Upper lobe of left lung (tissue), 6 donors: ENCODE measurements around the gene SRSF10. TPM values are rescaled to one million over a fixed set of nuclear protein-coding genes. Genes with fewer than 3 reads are reported as not detected.

Experiments
- ATAC-seq, 2 donors: fragments of 200-7000 bp; cut with Tn5 transposase; one replicate each; pipeline ENCODE4 v1.9.1; 2022; ENCODE audit warnings: mild to moderate bottlenecking in 2 of 2, moderate library complexity in 2 of 2; ENCODE audit not compliant: low FRiP score in 2 of 2
- DNase-seq, 2 donors: peaks; one replicate each; pipeline ENCODE4 v3.0.0-alpha.2; 2019 to 2020
- H3K27ac ChIP-seq, 4 donors: fragments of 200-600 bp; sonication (generic); one replicate each; pipeline ENCODE4 v1.5.1; 2016 to 2019
- H3K27me3 ChIP-seq, 4 donors: fragments of 200-600 bp; sonication (generic); one replicate each; pipeline ENCODE4 v1.5.1; 2017 to 2019
- H3K36me3 ChIP-seq, 4 donors: fragments of 200-600 bp; sonication (generic); one replicate each; pipeline ENCODE4 v1.5.1; 2016 to 2019
- H3K4me1 ChIP-seq, 4 donors: fragments of 200-600 bp; sonication (generic); one replicate each; pipeline ENCODE4 v1.5.1; 2018 to 2019
- H3K4me3 ChIP-seq, 4 donors: fragments of 200-600 bp; sonication (generic); one replicate each; pipeline ENCODE4 v1.5.1; 2017 to 2019; ENCODE audit warnings: mild to moderate bottlenecking in 2 of 4, moderate library complexity in 1 of 4
- H3K9me3 ChIP-seq, 4 donors: fragments of 200-600 bp; sonication (generic); one replicate each; pipeline ENCODE4 v1.5.1; 2018 to 2019
- EP300 ChIP-seq, 4 donors: sonication (generic); formaldehyde crosslinking; IDR thresholded peaks; one replicate each; pipeline ENCODE4 v1.5.1; 2017; ENCODE audit warnings: antibody characterized with exemption in 4 of 4, control low read depth in 2 of 4
- POLR2A ChIP-seq, 4 donors: fragments of 450-650 bp; IDR thresholded peaks; one replicate each; pipeline ENCODE4 v1.5.1; 2016 to 2017; ENCODE audit warnings: antibody characterized with exemption in 4 of 4, mild to moderate bottlenecking in 2 of 4
- POLR2AphosphoS5 ChIP-seq, 2 donors: sonication (generic); formaldehyde crosslinking; IDR thresholded peaks; one replicate each; pipeline ENCODE4 v1.5.1; 2017; ENCODE audit warnings: antibody characterized with exemption in 2 of 2
- WGBS, 2 donors: methylation state at CpG; one replicate each; pipeline ENCODE4 v1.1.5; 2017 to 2018; 5-methylcytosine and 5-hydroxymethylcytosine counted together
- total RNA-seq, 6 donors: library from RNA; depleted of rRNA in 4 of 6; stranded (reverse); fragments of >200 nt in 4 of 6; gene quantifications; one replicate each; pipeline versions ENCODE4 v1.1.0 to v1.2.1, GENCODE V29; 2016 to 2021
- TF ChIP-seq, protein P1 (sequence below), 6 experiments: fragments of 450-650 bp in 4 of 6; fragments of 200-600 bp in 2 of 6; sonication (generic) in 2 of 6; IDR thresholded peaks; one replicate each; pipeline ENCODE4 v1.5.1; 2016 to 2019; ENCODE audit warnings: antibody characterized with exemption in 6 of 6
- donor health status: DM: no; HTN: no; CAD: no; lungs with moderate emphysema.
- donor health status: DM: no; HTN: yes; CAD: no; lungs with severe emphysema.

The SRSF10 gene
- total RNA-seq, 6 donors from 2014 or later = 66.3 to 187 (median 88.7) TPM

- peaks cover 0 to 3% (median 0%) of the 10 kb centered on the region in 4 donors for H3K4me1 ChIP-seq
- no peak overlapping the region for H3K4me3 ChIP-seq
- DNase-seq (no peak), ATAC-seq (no peak)
- H3K27ac ChIP-seq = no peak overlapping the region
- H3K27me3 ChIP-seq = no peaks in the 10 kb centered on the region
- H3K36me3 ChIP-seq = no peaks in the 10 kb centered on the region
- 89 to 94% methylated on average over 5 of the region's 5 CpGs for WGBS, 2 donors
- H3K9me3 ChIP-seq = no peaks in the 10 kb centered on the region
- TF ChIP-seq POLR2AphosphoS5 (IDR thresholded peaks at IDR 0.05) (no peak), POLR2A (IDR thresholded peaks at IDR 0.05) (no peak), EP300 (IDR thresholded peaks at IDR 0.05) (no peak)
- TF ChIP-seq, protein P1, sequence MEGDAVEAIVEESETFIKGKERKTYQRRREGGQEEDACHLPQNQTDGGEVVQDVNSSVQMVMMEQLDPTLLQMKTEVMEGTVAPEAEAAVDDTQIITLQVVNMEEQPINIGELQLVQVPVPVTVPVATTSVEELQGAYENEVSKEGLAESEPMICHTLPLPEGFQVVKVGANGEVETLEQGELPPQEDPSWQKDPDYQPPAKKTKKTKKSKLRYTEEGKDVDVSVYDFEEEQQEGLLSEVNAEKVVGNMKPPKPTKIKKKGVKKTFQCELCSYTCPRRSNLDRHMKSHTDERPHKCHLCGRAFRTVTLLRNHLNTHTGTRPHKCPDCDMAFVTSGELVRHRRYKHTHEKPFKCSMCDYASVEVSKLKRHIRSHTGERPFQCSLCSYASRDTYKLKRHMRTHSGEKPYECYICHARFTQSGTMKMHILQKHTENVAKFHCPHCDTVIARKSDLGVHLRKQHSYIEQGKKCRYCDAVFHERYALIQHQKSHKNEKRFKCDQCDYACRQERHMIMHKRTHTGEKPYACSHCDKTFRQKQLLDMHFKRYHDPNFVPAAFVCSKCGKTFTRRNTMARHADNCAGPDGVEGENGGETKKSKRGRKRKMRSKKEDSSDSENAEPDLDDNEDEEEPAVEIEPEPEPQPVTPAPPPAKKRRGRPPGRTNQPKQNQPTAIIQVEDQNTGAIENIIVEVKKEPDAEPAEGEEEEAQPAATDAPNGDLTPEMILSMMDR (IDR thresholded peaks at IDR 0.05) = no peak
These were observed 24.0 kb upstream of the SRSF10 start for GRCh38 chr1:24004132-24004531.

GRCh38 chr1:24003331-24003972, 23.3 kb upstream of the SRSF10 start:
- H3K4me3 ChIP-seq = no peak overlapping the region
- ATAC-seq = no peak
- no peak overlapping the region for H3K27ac ChIP-seq

GRCh38 chr1:24002695-24003094, 22.6 kb upstream of the SRSF10 start:
- H3K4me3 ChIP-seq = no peak overlapping the region
- WGBS, 2 donors = 79 to 85% methylated on average over 2 of the region's 2 CpGs
- no peaks in the 10 kb centered on the region for H3K9me3 ChIP-seq
- no peak for ATAC-seq
- no peak overlapping the region for H3K27ac ChIP-seq
- H3K36me3 ChIP-seq = no peaks in the 10 kb centered on the region
- H3K27me3 ChIP-seq = no peaks in the 10 kb centered on the region
- no peak for DNase-seq
- peaks cover 0 to 3% (median 0%) of the 10 kb centered on the region in 4 donors for H3K4me1 ChIP-seq
- TF ChIP-seq POLR2A (IDR thresholded peaks at IDR 0.05) (no peak), POLR2AphosphoS5 (IDR thresholded peaks at IDR 0.05) (no peak), EP300 (IDR thresholded peaks at IDR 0.05) (no peak)
- TF ChIP-seq, protein P1 (IDR thresholded peaks at IDR 0.05) = no peak

More at GRCh38 chr1:24003331-24003972, 23.3 kb upstream of the SRSF10 start:
- Histone ChIP-seq H3K4me1 (peaks cover 0 to 3% (median 0%) of the 10 kb centered on the region in 4 donors), H3K36me3 (no peaks in the 10 kb centered on the region), H3K27me3 (no peaks in the 10 kb centered on the region), H3K9me3 (no peaks in the 10 kb centered on the region)
- 29 to 35% methylated on average over 4 of the region's 4 CpGs for WGBS, 2 donors
- no peak for TF ChIP-seq POLR2AphosphoS5 (IDR thresholded peaks at IDR 0.05)
- TF ChIP-seq, protein P1 (IDR thresholded peaks at IDR 0.05) = no peak
- DNase-seq = peak in 1 of 2 donors; percentile 29

DNA sequence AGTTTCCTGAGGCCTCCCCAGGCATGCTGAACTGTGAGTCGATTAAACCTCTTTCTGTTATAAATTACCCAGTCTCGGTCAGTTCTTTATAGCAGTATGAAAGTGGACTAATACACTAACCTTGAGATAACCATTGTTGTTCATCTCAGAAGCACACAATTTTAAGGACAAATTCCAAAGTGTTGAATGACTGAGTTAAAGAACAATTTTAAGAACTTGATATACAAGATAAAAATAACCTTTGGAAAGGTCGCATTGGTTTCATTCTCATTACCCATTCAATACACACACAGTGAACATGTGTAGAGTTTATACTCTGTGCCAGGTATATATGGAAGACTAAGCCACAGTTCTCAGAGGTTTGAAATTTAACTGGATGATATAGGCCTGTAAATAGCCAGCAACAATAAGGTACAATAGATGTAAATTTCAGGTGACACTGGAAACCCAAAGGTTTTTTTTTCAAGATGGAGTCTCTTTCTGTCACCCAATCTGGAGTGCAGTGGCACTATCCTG, 19.1 kb upstream of the SRSF10 start:
- Histone ChIP-seq H3K9me3 (no peaks in the 10 kb centered on the region), H3K27me3 (no peaks in the 10 kb centered on the region), H3K27ac (no peak overlapping the region), H3K4me1 (no peaks in the 10 kb centered on the region), H3K4me3 (no peak overlapping the region), H3K36me3 (no peaks in the 10 kb centered on the region)
- DNase-seq = no peak
- WGBS, 2 donors = 71 to 72% methylated on average over 3 of the region's 3 CpGs
- ATAC-seq = no peak
- TF ChIP-seq POLR2A (IDR thresholded peaks at IDR 0.05) = no peak
- no peak for TF ChIP-seq POLR2AphosphoS5 (IDR thresholded peaks at IDR 0.05)
- TF ChIP-seq EP300 (IDR thresholded peaks at IDR 0.05) = no peak
- TF ChIP-seq, protein P1 (IDR thresholded peaks at IDR 0.05) = no peak

GRCh38 chr1:23997812-23998211, 17.7 kb upstream of the SRSF10 start:
- ATAC-seq = no peak
- no peak for DNase-seq
- Histone ChIP-seq H3K9me3 (no peaks in the 10 kb centered on the region), H3K4me3 (no peak overlapping the region), H3K4me1 (no peaks in the 10 kb centered on the region), H3K27ac (no peak overlapping the region), H3K27me3 (no peaks in the 10 kb centered on the region), H3K36me3 (no peaks in the 10 kb centered on the region)
- WGBS, 2 donors = 55 to 69% methylated on average over 1 of the region's 1 CpG
- no peak for TF ChIP-seq EP300 (IDR thresholded peaks at IDR 0.05)
- TF ChIP-seq, protein P1 (IDR thresholded peaks at IDR 0.05) = no peak
- TF ChIP-seq POLR2AphosphoS5 (IDR thresholded peaks at IDR 0.05) = no peak
- no peak for TF ChIP-seq POLR2A (IDR thresholded peaks at IDR 0.05)
